Kidney (tissue), 14 donors: ENCODE data around the gene MYL4. TPM values are rescaled to one million over a fixed set of nuclear protein-coding genes. Genes with fewer than 3 reads are reported as not detected.

Experiments
- DNase-seq, 5 donors: peaks; one replicate each; pipeline ENCODE4 v3.0.0-alpha.2; 2013 to 2020
- FAIRE-seq: peaks from 2 replicates; lab custom pipeline; 2012; peaks lifted over from hg19 to GRCh38; lab: Jason Lieb, UNC
- H3K27ac ChIP-seq, 2 donors: one replicate each; pipeline ENCODE4 v1.7.0; 2013; ENCODE audit warnings: low read depth in 2 of 2, low read length in 2 of 2, inconsistent platforms in 1 of 2
- H3K27me3 ChIP-seq: one replicate; pipeline ENCODE4 v1.7.1; 2013; ENCODE audit warnings: low read length, inconsistent platforms; ENCODE audit not compliant: control insufficient read depth, insufficient read depth
- H3K36me3 ChIP-seq, 3 donors: one replicate each; pipeline versions ENCODE4 v1.7.0 to v1.7.1; 2013; ENCODE audit warnings: low read length in 3 of 3, control low read depth in 1 of 3, inconsistent platforms in 1 of 3; ENCODE audit not compliant: insufficient read depth in 3 of 3, control insufficient read depth in 2 of 3
- H3K4me1 ChIP-seq, 3 donors: one replicate each; pipeline versions ENCODE4 v1.7.0 to v1.7.1; 2013; ENCODE audit warnings: low read length in 3 of 3, inconsistent platforms in 1 of 3, low read depth in 1 of 3; ENCODE audit not compliant: control insufficient read depth in 2 of 3, insufficient read depth in 2 of 3
- H3K4me3 ChIP-seq, 3 donors: one replicate each; pipeline versions ENCODE4 v1.7.0 to v1.8.1; 2013; ENCODE audit warnings: low read length in 3 of 3, control low read depth in 1 of 3, inconsistent platforms in 1 of 3
- H3K9ac ChIP-seq, 3 donors: one replicate each; pipeline versions ENCODE4 v1.7.0 to v1.7.1; 2013; ENCODE audit warnings: low read length in 3 of 3, control low read depth in 1 of 3, inconsistent platforms in 1 of 3
- H3K9me3 ChIP-seq, 3 donors: one replicate each; pipeline versions ENCODE4 v1.7.0 to v1.7.1; 2013; ENCODE audit warnings: low read length in 3 of 3, control low read depth in 1 of 3, inconsistent platforms in 1 of 3; ENCODE audit not compliant: control insufficient read depth in 2 of 3, insufficient read depth in 1 of 3
- CTCF ChIP-seq: IDR thresholded peaks from 3 replicates; pipeline ENCODE4 v1.5.1; 2012; ENCODE audit warnings: mild to moderate bottlenecking, moderate library complexity, borderline replicate concordance; ENCODE audit not compliant: insufficient read depth; ENCODE audit errors: extremely low read depth
- intact Hi-C: fragments of 100-400 bp; cut with DNase I; formaldehyde crosslinking; loops from one replicate; pipeline ENCODE4 v1.11.1; 2022
- polyA plus RNA-seq: library from polyadenylated mRNA; stranded (reverse); fragments of 350-450 nt; fragmentation: Illumina TruSeq; extraction: RNeasy Lipid Tissue Mini Kit (QIAGEN cat#74804); gene quantifications from one replicate; pipeline ENCODE4 v1.2.3, GENCODE V29; 2014; ENCODE audit warnings: low read depth, low replicate concordance; ENCODE audit not compliant: insufficient read depth
- total RNA-seq: library from RNA; stranded (reverse); fragmentation: NEBNext Ultra II Directional; extraction: Animal tissue kit (Norgen Biotek cat#: 25700); gene quantifications from one replicate; pipeline ENCODE4 v1.2.1, GENCODE V29; 2021
- donor health status: control.
- donor health status: control.
- donor health status: control.
- donor health status: control.
- donor health status: control.
- donor health status: DM: yes; HTN: yes; CAD: no.
- donor health status: Normal renal cell carcinoma (clear cell type).

The MYL4 gene
- total and polyA plus RNA-seq, 2 donors from 2014 or later: 1.0 TPM; not detected in 1

GRCh38 chr17:47200325-47200664, 8.9 kb upstream of the MYL4 start:
- no peak for FAIRE-seq
- intact Hi-C loops: no loop called here

GRCh38 chr17:47201166-47201565, 8.0 kb upstream of the MYL4 start:
- Histone ChIP-seq H3K27ac (no peak overlapping the region), H3K9me3 (no peaks in the 10 kb centered on the region), H3K4me3 (no peak overlapping the region), H3K4me1 (peaks cover 0 to 19% (median 9%) of the 10 kb centered on the region in 3 donors), H3K27me3 (no peaks in the 10 kb centered on the region), H3K36me3 (no peaks in the 10 kb centered on the region), H3K9ac (no peak overlapping the region)
- FAIRE-seq (no peak), DNase-seq (peak in 2 of 5 donors; percentile 75 to 86)
- no peak for TF ChIP-seq CTCF
- intact Hi-C loops: no loop called here

More at GRCh38 chr17:47200325-47200664, 8.9 kb upstream of the MYL4 start:
- Histone ChIP-seq H3K4me3 (no peak overlapping the region), H3K27ac (no peak overlapping the region), H3K27me3 (no peaks in the 10 kb centered on the region), H3K9ac (no peak overlapping the region), H3K4me1 (peaks cover 0 to 12% (median 5%) of the 10 kb centered on the region in 3 donors), H3K9me3 (no peaks in the 10 kb centered on the region), H3K36me3 (no peaks in the 10 kb centered on the region)
- no peak for DNase-seq
- TF ChIP-seq CTCF: no peak

GRCh38 chr17:47203984-47204721, 5.0 kb upstream of the MYL4 start:
- Histone ChIP-seq H3K9ac (no peak overlapping the region), H3K36me3 (no peaks in the 10 kb centered on the region), H3K27me3 (no peaks in the 10 kb centered on the region), H3K27ac (peak overlapping the region in 1 of 2 donors; percentile 64), H3K4me1 (peaks cover 0 to 19% (median 9%) of the 10 kb centered on the region in 3 donors), H3K9me3 (no peaks in the 10 kb centered on the region), H3K4me3 (no peak overlapping the region)
- no peak for TF ChIP-seq CTCF
- DNase-seq (no peak), FAIRE-seq (no peak)
- intact Hi-C loops: no loop called here
